GF-D8 (cell line): Measurements from ENCODE around the gene ASB13.

Experiments
- DNase-seq: peaks from one replicate; lab custom pipeline; 2025; lab: John Stamatoyannopoulos, UW

The ASB13 gene

DNA sequence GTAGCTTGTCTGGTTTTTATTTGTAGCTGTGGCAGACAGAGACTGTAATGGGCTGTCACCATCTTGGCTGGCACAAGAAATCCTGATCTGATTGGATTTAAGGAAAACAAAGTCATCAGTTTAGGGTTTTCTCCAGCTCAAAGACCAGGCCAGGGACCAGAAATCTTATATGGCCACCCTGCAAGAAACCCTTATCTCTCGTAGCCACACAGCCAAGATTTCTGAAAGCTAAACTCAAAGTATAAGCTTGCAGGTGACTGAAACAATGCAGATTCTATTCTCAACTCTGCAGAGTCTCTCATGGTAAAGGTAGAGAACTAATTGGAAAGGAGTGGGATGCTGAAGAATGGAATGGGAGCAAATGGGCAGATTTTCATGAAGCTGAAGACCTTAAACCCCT is 3.2 kb upstream of the ASB13 start:
- DNase-seq, result no peak

DNA sequence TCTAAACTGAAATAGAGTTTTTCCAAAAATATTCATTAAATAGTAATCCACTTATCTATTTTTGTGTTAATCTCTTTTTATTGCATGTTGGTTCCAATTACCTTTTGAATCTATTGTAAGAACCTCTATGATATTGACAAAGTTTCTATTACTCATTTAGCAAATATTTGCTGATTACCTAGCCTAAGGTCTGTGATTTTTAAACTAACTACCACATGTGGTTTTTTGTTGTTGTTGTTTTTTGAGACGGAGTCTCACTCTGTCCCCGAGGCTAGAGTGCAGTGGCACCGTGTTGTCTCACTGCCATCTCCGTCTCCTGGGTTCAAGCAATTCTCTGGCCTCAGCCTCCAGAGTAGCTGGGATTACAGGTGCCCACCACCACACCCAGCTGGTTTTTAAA is 2.0 kb upstream of the ASB13 start:
- DNase-seq, result no peak

DNA sequence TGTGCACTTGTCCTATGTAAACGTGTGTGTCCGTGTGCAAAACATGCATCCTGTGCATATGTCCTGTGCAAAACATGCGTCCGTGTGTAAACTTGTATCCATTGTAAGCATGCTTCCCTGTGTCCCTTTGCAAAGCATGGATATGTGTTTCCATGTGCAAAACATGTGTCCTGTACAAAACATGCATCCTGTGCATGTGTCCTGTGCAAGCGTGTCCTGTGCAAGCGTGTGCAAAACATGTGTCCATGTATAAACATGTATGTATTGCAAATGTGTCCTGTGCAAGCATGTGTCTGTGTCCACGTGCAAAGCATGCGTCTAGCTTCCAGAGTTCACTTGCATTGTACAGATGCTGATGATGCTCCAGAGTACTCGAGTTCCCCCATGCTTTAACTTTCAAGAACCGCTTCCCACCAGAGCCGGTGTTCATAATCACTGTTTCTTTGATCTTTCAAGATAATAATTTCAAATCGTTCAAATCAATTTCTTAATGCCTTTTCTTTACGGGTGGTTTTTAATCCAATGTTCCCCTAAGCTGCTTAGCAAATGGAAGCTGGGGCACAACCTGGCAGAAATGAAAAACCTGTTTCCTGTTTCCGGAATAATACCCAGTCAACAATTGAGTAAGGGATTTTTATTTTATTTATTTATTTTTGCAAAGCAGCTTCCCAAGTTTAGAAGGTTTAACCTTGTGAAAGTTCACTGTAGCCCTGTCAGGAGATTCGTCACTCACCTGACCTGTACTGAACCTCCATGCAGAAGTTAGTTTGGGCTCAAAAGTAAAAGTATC is 641 bp upstream of the ASB13 start:
- no peak for DNase-seq

- peak; percentile 47 for DNase-seq
Observed at GRCh38 chr10:5665373-5666007, 905 bp downstream of the ASB13 start.

DNA sequence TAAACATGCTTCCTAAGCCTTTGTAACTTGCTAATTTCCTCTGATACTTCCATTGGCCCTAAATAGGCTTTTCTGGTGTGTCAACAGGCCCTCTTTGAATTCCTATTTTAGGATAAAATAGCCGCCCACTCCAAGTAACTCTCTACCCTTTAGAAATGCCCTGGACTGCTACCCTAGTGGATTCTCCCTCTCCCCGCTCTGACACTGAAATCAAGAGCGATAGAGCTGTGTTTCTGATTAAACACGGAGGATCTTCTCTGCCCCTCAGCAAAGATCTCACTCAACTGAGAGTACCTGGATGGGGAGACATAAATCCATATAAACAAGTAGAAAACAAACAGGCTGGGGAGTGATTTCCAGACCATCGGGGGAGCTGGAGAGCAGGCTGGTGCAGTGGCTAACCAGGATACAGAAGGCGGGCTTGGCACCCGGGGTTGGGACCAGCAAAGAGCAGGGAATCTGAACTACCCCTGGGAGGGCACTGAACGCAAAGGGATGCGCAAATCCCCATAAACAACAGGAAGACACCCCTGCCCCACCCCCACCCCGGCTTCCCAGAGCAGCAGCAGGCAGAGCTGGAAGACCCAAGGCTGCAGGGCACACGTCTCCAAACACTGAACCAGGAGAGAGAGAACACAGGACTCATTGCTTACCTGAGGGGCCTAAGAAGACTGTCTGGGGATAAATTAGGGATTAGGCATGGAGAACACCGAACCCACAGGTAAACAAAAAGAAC is 2.5 kb downstream of the ASB13 start:
- no peak for DNase-seq

DNA sequence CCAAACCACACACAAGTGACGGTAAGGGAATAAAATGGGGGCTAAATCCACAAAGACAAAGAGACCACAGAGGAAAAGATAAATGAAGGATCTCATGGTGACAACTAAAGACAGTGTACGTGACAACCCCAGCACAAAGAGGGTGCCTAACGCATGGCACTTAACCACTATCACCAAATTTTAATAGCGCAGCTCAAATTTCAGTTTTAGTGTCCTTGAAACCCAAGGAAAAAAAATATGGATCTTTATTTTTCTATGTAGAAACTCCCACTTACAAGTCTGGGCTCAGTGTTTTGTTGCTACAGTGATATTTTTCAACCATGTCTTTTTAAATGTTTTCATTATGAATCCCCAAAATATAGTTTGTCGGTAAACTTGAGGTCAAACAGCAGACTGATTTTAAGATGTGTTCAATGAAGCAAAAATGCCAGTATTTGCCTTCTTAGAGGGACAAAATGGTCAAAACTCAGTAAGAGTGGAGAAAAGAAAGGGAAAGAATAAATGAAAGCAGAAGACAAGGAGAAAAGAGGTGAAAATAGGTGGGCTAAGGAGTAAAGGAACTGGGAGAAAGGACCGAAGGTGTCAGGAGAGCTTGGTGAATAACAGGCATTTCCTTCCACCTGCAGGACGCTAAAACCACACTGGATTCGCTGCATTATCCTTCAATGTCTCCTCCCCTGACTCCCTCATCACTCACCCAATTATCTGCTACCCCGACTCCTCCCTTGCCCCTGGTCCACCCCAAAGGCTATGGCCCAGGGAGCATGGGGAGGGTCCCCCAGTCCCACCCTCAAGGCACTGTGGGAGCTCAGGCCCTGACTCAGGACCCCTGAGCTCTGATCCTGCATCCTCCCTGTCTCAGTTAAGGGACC is 3.5 kb downstream of the ASB13 start:
- no peak for DNase-seq

- no peak for DNase-seq
Observed at GRCh38 chr10:5661043-5661442, 5.4 kb downstream of the ASB13 start.

DNA sequence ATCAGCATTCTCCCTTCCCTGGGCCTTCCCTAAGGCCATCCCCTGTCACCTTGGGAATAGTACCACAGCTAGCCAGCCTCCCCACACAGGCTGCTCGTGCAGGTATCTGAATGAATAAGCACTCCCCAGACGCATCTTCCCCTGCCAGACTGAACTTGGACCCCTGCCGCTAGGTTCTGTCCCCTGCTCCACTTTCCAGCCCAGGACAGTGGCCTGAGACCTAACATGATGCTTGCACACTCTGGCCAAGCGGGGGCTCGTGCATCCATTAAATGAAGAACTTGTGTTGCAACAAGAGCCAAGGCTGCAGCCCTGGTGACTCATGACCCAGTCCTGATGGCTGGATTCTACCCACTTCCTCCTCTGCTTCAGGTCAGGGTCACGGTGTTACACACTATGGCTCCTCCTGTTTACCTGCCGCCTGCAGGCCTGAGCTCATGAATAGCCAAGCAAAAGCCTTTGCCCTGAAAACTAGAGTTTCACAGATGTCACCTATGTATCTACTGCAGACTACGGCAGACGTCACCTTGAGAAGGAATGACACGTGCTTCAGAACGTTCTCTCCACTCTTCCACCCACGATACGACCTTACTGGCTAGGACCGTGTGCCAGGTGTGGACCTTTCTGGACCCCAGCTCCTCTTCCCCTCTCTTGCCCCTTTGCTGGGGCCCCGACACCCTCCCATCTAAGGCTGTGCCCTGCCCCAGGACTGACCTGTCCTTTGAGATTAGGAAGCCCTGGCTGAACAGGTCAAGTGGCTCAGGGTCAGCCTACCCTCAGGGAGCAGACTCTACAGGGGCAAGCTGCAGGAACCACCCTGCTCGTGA is 6.5 kb downstream of the ASB13 start:
- DNase-seq, result peak; percentile 66

GRCh38 chr10:5658871-5659618 is 7.3 kb downstream of the ASB13 start:
- DNase-seq, result no peak

DNA sequence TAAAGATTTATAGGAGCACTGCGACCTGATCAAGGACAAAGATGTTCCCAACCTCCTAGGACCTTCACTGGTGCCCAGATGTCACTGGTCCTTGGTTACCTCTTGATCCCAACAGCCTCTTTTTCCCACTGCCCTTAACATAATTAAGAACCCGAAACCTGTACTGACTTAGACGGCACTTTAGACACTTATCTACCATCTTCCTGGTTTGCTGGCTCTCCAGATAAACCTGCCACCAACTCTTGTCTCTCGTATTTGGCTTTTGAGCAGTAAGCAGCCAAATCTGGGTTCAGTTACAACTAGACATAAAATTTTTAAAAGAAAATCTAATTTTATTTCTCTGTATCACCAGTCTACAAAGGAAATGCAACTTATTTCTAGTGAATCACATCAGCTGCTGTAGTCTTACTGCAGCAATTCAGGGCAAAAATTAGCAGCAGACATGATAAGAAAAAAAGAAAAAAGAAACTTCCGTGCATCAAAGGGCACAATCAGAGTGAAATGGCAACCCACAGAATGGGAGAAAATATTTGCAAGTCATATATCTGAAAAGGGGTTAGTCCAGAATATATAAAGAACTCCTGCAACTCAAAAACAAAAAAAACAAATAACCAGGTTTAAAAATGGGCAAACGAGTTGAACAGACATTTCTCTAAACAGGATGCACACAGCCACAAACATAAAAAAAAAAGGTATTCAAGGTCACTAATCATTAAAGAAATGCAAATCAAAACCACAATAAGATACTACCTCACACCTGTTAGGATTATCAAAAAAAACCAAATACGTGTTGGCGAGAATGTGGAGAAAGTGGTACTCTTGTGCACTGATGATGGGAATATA is 9.4 kb downstream of the ASB13 start:
- no peak for DNase-seq

GRCh38 chr10:5655121-5655520 is 11.3 kb downstream of the ASB13 start:
- no peak for DNase-seq

- no peak for DNase-seq
Observed at GRCh38 chr10:5654218-5654755, 12.1 kb downstream of the ASB13 start.

DNA sequence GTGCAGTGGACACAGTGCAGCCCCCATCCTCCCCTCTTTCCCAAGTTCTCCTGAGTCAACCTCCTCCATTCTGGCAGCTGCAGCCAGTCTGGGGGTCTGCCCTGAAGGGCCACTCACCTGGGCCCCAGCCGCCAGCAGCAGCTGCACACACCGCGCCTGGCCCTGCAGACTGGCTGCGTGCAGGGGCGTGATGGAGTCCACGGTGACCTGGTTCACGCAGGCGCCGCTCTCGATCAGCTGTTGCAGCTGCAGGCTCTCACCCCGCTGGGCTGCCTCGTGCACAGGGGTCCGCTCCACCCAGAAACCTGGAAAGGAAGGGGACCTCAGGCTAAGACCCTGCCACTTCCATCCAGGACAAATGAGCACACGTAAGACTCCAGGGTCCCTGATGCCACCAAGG is 13.6 kb downstream of the ASB13 start:
- DNase-seq, result no peak

DNA sequence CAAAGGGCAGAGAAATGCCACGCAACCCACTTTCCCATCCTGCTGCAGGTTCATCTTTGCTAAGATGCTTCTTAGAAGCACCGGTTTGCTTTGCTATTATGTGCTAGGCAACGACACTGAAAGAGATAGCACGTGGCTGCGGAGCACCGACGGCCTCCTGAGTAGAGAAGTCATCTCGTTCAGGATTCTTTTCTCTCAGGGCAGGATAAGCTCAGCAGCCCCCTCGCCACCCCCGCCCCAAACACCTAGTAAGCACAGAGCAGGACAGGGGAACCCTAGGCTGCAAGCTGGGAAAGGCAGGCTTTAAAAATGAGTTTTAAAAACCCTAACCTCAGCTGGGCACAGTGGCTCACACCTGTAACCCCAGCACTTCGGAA is 15.0 kb downstream of the ASB13 start:
- DNase-seq, result no peak

GRCh38 chr10:5650664-5651387 is 15.6 kb downstream of the ASB13 start:
- DNase-seq, result no peak

GRCh38 chr10:5649746-5650145 is 16.6 kb downstream of the ASB13 start:
- no peak for DNase-seq

DNA sequence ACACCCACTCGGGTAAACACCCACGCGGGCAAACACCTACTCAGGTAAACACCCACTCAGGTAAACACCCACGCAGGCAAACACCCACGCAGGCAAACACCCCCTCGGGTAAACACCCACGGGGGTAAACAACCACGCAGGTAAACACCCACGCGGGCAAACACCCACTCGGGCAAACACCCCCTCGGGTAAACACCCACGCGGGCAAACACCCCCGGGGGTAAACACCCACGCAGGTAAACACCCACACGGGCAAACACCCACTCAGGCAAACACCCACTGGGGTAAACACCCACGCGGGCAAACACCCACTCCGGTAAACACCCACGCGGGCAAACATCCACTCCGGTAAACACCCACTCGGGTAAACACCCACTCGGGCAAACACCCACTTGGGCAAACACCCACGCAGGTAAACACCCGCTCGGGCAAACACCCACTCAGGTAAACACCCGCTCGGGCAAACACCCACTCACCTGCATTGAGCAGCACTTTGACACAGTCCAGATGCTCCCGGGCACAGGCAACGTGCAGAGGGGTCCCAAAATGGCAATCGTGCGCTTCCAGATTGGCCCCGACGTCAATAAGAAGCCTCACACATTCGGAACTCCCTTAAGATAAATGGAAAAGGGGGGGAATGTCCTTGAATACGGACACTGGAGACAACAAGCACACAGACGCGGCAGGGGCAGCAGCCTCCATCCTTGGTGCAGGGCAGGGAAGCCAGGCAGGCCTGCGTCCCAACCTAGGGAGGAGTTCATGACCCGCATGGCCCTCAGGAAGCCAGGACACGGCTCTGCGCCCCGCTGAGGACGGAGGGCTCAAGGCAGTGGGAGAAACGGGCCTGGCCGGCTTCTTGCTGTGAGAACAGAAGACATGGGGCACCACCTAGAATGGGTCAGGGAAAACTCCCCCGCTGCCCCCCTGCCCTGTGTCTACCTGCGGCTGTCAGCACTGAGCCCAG is 17.6 kb downstream of the ASB13 start:
- DNase-seq, result no peak
